ENCODE measurements around the gene LYPLA2.

DNA sequence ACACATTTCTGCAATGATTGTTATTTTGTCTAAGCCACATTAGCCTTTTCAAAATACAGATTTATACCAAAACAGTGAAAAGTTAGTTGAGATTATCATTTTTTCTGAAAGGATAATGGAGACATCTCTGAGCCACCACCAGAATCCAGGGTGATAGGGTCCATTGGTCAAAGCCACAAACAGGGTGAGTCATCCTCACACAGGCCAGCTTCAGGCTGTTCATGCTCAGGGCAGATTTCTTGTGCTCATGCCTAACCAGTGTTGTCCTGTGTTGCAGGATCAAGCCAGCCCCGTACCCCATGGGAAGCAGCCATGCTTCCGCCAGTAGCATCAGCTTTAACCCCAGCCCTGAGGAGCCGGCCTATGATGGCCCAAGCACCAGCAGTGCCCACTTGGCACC lies 34.3 kb upstream of the LYPLA2 start:
- no peak for TF ChIP-seq EZH2 (IDR thresholded peaks at IDR 0.05; ENCODE audit: borderline replicate concordance, insufficient read depth, low read depth, low read length, poor library complexity, severe bottlenecking)
- TF ChIP-seq, protein P1, sequence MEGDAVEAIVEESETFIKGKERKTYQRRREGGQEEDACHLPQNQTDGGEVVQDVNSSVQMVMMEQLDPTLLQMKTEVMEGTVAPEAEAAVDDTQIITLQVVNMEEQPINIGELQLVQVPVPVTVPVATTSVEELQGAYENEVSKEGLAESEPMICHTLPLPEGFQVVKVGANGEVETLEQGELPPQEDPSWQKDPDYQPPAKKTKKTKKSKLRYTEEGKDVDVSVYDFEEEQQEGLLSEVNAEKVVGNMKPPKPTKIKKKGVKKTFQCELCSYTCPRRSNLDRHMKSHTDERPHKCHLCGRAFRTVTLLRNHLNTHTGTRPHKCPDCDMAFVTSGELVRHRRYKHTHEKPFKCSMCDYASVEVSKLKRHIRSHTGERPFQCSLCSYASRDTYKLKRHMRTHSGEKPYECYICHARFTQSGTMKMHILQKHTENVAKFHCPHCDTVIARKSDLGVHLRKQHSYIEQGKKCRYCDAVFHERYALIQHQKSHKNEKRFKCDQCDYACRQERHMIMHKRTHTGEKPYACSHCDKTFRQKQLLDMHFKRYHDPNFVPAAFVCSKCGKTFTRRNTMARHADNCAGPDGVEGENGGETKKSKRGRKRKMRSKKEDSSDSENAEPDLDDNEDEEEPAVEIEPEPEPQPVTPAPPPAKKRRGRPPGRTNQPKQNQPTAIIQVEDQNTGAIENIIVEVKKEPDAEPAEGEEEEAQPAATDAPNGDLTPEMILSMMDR (IDR thresholded peaks at IDR 0.05) = no peak
